GM10248 (cell line): ENCODE data around the gene MBNL2.

Experiments used
- CTCF ChIA-PET: fragments of 300-600 bp; sonication (Branson Sonifier 250); formaldehyde crosslinking; extraction: SDS; loops from one replicate; lab custom pipeline; 2021; ENCODE audit warnings: antibody characterized with exemption; lab: Yijun Ruan, JAX
- POLR2A ChIA-PET: fragments of 350-650 bp; sonication (Branson Sonifier 250); formaldehyde crosslinking; extraction: SDS; loops from one replicate; lab custom pipeline; 2020; ENCODE audit warnings: antibody characterized with exemption; lab: Yijun Ruan, JAX
- DNase-seq: peaks from one replicate; pipeline ENCODE4 v3.0.0; 2012; ENCODE audit errors: extremely low spot score
- CTCF ChIP-seq: IDR thresholded peaks from 2 replicates; pipeline ENCODE4 v1.5.1; 2012; ENCODE audit warnings: mild to moderate bottlenecking, low read depth; ENCODE audit errors: extremely low read depth, missing control alignments, control extremely low read depth

The MBNL2 gene

DNA sequence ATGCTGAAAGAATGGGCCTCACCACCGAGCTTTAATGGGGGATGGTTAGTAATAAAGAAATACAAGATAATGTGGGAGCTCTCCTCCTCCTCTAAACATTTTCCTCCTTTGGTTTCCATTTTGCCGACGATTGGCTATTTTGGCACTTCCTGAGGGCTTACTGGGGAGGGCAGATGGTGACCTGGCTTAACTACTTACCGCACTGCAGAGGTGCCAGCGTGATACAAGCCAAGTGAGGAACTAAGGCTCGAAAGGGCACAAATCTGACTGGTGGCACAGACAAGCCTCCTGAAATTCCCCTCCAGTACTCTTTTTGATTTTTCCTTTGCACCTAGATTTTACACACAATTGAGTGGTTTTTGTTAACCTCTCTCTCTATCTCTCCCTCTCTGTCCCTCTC lies 158.6 kb downstream of the MBNL2 start:
- ChIA-PET POLR2A (no interaction called here), CTCF (interaction anchor here (1.5 kb wide), 1 partner anchor 271 kb away, joined by 3 read pairs; no protein-coding TSS in a partner anchor)
- no peak for TF ChIP-seq CTCF
- DNase-seq = no peak

GRCh38 chr13:97381189-97381588 lies 159.1 kb downstream of the MBNL2 start:
- no peak for TF ChIP-seq CTCF
- ChIA-PET POLR2A (no interaction called here), CTCF (interaction anchor here (1.5 kb wide), 1 partner anchor 271 kb away, joined by 3 read pairs; no protein-coding TSS in a partner anchor)
- DNase-seq = no peak

DNA sequence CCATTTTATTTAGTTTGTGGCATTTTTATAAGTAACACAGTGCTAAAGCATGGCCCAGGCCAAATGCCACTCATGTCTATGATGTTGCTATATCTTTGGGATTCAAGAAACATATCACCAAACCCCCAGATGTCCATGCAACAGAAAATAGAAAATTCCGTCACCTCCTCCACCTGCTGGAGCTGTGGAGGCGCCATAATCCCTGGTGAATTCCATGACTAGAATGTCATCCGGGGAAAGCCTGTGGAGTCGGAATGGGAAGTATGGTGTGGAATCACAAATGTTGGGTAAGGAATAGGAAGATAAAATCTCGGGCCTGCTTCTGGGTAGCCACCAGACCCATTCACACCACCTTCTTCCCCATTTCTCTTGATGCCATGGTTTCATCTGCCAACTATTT lies 160.1 kb downstream of the MBNL2 start:
- DNase-seq = no peak
- CTCF ChIA-PET = no interaction called here
- POLR2A ChIA-PET = no interaction called here
- TF ChIP-seq CTCF = no peak

GRCh38 chr13:97384371-97384770 lies 162.2 kb downstream of the MBNL2 start:
- no peak for TF ChIP-seq CTCF
- CTCF ChIA-PET = interaction anchor here (1.2 to 1.6 kb wide), 3 partner anchors 10 to 275 kb away, joined by 3 to 4 read pairs (median 4); no protein-coding TSS in a partner anchor
- no peak for DNase-seq
- POLR2A ChIA-PET = no interaction called here

DNA sequence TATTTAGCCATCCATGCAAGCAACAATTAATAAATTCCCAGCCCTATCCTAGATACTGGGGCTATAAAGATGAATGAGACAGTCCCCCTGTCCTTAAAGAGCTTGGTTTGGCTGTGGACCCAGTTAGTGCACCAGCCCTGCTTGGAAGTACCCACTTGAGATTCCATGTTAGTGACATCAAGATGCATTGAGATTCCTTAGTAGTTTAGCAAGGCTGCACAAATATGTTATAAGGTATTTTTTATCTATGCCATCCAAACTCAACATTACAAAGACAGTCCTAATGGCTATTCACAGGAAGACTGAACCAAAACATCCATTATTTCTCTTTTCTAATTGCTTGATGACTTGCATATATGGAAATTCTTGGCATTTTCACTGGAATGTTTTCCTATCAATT lies 163.0 kb downstream of the MBNL2 start:
- CTCF ChIA-PET = interaction anchor here (1.2 to 1.6 kb wide), 2 partner anchors 12 to 275 kb away, joined by 4 read pairs; no protein-coding TSS in a partner anchor
- TF ChIP-seq CTCF = no peak
- POLR2A ChIA-PET = no interaction called here
- no peak for DNase-seq

- TF ChIP-seq CTCF = no peak
- ChIA-PET CTCF (interaction anchor here (1.2 to 2.1 kb wide), 4 partner anchors 12 to 277 kb away, joined by 3 to 6 read pairs (median 4); no protein-coding TSS in a partner anchor), POLR2A (no interaction called here)
- no peak for DNase-seq
Measured at GRCh38 chr13:97385854-97386253, 163.7 kb downstream of the MBNL2 start.
